Subcutaneous adipose tissue (tissue), 4 donors: Measurements from ENCODE around the gene SNRPB. TPM values are rescaled to one million over a fixed set of nuclear protein-coding genes. Genes with fewer than 3 reads are reported as not detected.

Experiments used
- CTCF ChIP-seq: fragments of 450-650 bp; IDR thresholded peaks from one replicate; pipeline ENCODE4 v1.5.1; 2016; ENCODE audit warnings: low read depth, mild to moderate bottlenecking, control low read depth, antibody characterized with exemption, moderate library complexity
- total RNA-seq, 4 donors: library from RNA; depleted of rRNA; stranded (reverse); fragments of >200 nt; gene quantifications; one replicate each; pipeline ENCODE4 v1.1.0, GENCODE V29; 2016

SNRPB gene
- total RNA-seq, result 100 to 1,000 TPM; 101 to 119 (median 116) TPM

DNA sequence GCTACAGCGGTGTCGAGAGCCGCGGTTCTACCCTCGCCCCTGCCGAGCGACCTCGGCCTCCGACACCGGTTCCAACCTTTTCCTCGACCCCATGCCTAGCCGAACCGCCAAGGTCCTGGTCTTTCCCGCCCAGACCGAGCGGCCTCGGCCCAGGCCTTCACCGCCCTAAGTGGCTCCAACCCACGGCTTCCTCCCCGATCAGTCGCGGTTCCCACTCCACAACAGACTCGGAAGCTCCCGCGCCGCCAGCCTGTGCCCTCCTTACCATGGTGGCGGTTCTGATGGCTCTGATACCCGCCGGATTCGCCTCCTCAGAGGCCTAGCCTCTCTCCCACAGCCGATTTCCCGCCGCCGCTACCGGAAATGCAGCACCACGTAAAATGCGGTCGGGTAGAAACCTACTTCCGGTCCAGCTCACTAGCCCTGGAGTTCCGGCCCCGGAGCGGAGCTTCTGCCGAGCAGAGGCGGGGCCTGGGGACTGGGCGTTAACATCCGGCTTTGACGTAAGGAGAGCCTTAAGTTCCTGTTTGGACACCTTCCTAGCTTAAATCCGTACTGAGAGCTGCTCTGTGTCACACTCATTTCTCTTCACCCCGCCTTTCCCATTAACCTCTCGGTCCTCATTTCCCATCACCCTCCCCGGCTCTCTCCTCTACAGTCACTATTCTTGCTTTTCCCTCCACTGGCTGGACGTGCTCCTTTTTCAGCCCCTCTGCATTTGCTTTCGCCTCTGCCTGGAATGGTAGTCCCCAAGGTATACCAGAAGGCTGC lies at the start of gene SNRPB:
TSS of gene SNRPB (minus strand) at position 367 of the 771 bp plus-strand sequence. CDS start at position 268, 99 bp downstream.
- no peak for TF ChIP-seq CTCF

- TF ChIP-seq CTCF, result no peak
Measured at GRCh38 chr20:2519115-2519809, 48.7 kb upstream of the SNRPB start.

- no peak for TF ChIP-seq CTCF
Measured at GRCh38 chr20:2518558-2518957, 48.0 kb upstream of the SNRPB start.

GRCh38 chr20:2518096-2518495 lies 47.5 kb upstream of the SNRPB start:
- TF ChIP-seq CTCF, result no peak

GRCh38 chr20:2516399-2516798 lies 45.8 kb upstream of the SNRPB start:
- no peak for TF ChIP-seq CTCF

DNA sequence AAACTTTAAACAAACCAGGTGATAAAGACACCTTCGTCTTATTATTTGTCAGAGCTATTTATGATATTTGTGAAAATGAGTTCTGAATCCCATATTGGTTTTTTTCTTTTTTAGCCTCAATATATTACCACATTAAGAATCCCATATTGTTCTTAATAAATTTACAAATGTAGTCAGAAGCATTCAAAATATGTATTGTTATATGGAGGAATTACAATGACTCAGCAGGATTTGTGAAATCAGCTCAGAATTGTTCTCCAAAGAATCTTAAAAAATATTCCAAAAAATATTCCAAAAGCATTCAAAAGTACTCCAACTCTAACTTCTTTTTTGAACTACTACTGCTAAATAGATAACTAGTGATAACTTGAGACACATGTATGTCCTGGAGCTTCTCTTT lies 44.6 kb upstream of the SNRPB start:
- TF ChIP-seq CTCF, result no peak

- no peak for TF ChIP-seq CTCF
Measured at GRCh38 chr20:2509794-2510193, 39.2 kb upstream of the SNRPB start.
